HG03565 (cell line): ENCODE data around the gene EGLN1.
"Not testable (repeated sequence)": the region's sequence is repeated elsewhere in the genome, so short reads cannot be mapped to it uniquely, and the experiment has no call there.

Experiments
- ATAC-seq: cut with Tn5 transposase; IDR thresholded peaks from one replicate; pipeline ENCODE4 v1.9.1; 2021; ENCODE audit warnings: mild to moderate bottlenecking, moderate library complexity; ENCODE audit not compliant: unreplicated experiment

Gene EGLN1

GRCh38 chr1:231421971-231422797 is at the start of gene EGLN1:
EGLN1 (minus strand) TSS chr1:231422287; CDS start chr1:231421888, 399 bp downstream.
- ATAC-seq: peak; percentile 60

DNA sequence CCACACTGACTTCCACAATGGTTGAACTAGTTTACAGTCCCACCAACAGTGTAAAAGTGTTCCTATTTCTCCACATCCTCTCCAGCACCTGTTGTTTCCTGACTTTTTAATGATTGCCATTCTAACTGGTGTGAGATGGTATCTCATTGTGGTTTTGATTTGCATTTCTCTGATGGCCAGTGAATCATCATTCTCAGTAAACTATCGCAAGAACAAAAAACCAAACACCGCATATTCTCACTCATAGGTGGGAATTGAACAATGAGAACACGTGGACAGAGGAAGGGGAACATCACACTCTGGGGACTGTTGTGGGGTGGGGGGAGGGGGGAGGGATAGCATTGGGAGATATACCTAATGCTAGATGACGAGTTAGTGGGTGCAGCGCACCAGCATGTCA is 49.4 kb upstream of the EGLN1 start:
- ATAC-seq: not testable (repeated sequence)

DNA sequence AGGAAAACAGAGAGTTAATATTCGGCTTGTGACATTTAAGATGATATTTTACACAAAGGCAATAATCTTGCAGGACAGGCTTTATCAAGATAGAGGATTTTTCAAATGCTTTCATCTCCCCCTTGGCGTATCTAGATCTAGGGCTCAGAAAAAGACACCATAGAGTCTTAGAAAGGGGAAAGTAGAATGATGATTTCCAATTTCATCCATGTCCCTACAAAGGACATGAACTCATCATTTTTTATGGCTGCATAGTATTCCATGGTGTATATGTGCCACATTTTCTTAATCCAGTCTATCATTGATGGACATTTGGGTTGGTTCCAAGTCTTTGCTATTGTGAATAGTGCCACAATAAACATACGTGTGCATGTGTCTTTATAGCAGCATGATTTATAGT is 48.9 kb upstream of the EGLN1 start:
- ATAC-seq: not testable (repeated sequence)

- no peak for ATAC-seq
These were observed 45.9 kb upstream of the EGLN1 start for GRCh38 chr1:231467986-231468385.

GRCh38 chr1:231465051-231465450 is 43.0 kb upstream of the EGLN1 start:
- no peak for ATAC-seq

DNA sequence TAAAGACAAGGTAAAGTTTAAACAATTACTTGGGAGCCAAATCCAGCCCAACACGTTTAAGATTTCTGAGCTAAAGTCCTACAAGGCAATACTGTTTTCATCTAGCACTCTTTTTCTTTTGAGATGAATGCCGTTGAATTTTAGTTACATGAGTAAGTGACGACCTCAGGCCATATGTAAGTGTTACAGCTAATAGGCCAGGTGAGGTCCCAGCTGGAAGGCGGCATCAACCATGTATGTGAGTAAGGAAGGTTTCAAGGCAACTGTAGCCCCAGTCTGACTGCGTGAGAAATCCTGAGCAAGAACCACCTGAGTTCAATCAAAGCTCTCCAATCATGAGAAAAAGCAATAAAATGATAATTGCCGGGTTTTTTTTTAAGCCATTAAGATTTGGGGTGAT is 41.5 kb upstream of the EGLN1 start:
- no peak for ATAC-seq

DNA sequence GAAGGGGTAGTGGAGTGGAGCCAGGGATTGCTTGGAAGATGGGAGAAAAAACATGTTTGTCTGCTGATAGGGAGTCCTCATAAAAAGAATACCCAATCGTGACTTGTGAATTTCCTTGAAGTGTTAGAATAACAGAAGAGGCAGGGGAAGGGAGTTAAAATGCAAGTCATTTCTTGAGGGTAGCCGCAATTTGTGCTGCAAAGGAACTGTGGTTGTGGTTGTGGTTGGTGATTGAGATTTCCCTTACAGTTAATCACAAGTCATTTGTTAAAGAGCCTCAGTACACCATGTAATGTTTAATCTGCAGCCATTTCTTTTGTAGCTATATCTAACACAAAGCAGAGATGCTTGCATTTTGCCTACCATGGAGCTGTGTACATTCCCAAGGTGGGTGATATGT is 38.5 kb upstream of the EGLN1 start:
- ATAC-seq: peak; percentile 53

GRCh38 chr1:231459438-231459837 is 37.4 kb upstream of the EGLN1 start:
- not testable (repeated sequence) for ATAC-seq

GRCh38 chr1:231457956-231458355 is 35.9 kb upstream of the EGLN1 start:
- ATAC-seq: not testable (repeated sequence)

DNA sequence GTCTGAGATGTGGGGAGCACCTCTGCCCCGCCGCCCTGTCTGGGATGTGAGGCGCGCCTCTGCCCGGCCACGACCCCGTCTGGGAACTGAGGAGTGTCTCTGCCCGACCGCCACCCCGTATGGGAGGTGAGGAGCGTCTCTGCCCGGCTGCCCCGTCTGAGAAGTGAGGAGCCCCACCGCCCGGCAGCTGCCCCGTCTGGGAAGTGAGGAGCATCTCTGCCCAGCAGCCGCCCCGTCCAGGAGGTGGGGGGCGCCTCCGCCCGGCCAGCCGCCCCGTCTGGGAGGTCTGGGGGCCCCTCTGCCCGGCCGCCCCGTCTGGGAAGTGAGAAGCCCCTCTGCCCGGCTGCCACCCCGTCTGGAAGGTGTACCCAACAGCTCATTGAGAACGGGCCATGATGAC is 32.0 kb upstream of the EGLN1 start:
- ATAC-seq: not testable (repeated sequence)

GRCh38 chr1:231446138-231446537 is 24.1 kb upstream of the EGLN1 start:
- ATAC-seq: no peak

GRCh38 chr1:231444059-231444458 is 22.0 kb upstream of the EGLN1 start:
- ATAC-seq: no peak

DNA sequence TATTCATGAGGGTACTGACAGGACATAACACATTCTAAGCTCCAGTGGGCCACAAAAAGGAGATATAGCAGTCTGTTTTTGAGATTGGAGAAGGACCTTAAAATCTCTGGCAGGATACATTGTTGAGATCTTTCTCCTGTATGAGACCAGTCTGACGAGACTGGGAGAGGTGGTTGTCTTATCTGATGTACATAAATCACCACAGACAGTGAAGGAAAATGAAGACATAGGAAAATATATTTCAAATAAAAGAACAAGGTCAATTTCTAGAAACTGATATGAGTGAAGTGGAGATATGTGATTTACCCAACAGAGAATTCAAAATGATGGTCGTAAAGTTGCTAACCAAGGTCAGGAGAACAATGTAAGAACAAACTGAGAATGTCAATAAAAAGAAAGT is 21.3 kb upstream of the EGLN1 start:
- ATAC-seq: no peak

DNA sequence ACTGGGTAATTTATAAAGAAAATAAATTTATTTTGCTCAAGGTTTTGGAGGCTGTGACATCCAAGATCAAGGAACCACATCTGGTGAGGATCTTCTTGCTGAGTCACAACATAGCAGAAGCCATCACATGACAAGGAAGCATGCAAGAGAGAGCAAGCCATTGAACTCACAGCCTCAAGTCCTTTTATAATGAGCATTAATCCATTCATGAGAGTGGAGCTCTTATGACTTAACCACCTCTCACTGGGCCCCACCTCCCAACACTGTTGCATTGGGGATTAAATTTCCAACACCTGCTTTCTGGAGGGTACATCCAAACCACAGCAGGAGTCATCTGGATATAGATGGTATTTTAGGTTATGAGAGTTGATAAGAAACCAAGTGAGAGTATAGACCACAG is 20.6 kb upstream of the EGLN1 start:
- ATAC-seq: no peak

DNA sequence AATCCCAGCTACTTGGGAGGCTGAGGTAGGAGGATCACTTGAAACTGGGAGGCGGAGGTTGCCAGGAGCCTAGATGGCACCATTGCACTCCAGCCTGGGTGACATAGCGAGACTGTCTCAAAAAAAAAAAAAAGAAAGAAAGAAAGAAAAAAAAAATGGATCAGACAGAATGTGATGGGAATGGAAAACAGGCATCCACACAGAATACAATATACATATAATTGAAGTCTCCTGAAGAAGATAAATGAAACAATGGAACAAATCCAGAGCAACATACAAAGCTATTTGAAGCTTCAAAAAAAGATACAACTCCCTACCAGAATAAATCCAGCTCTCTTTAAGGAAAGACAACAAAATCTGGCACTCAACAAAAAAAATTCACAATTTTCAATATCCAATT is 10.9 kb upstream of the EGLN1 start:
- no peak for ATAC-seq

- ATAC-seq: no peak
These were observed 9.8 kb upstream of the EGLN1 start for GRCh38 chr1:231431665-231432415.

GRCh38 chr1:231430678-231431352 is 8.7 kb upstream of the EGLN1 start:
- not testable (repeated sequence) for ATAC-seq

DNA sequence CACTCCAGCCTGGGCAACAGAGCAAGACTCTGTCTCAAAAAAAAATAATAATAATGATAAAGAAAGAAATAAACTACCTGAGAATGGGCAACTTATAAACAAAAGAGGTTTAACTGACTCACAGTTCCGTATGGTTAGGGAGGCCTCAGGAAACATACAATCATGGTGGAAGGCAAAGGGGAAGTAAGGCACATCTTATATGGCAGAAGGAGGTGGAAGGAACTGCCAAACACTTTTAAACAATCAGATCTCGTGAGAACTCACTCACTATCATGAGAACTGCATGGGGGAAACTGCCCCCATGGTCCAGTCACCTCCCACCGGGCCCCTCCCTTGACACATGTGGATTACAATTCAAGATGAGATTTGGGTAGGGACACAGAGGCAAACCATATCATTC is 6.3 kb upstream of the EGLN1 start:
- no peak for ATAC-seq

GRCh38 chr1:231424950-231425805 is 3.1 kb upstream of the EGLN1 start:
- ATAC-seq: no peak

DNA sequence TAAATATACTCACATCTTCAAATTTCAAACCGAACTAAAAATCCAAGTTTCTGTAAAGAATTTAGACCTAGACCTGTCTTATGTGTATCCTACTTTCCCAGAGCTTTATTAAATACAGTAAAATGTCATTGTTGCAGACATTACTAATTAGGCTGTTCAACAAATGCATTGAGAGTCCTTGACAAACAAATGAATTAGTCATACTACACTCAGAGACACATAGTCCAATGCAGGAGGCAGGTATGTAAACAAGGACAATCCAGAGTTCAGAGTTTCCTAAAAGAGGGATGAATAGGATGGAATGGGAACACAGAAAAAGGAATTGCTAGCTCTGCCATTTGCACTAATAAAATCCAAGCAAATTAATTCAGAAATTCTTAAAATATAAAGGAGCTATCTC is 1.6 kb upstream of the EGLN1 start:
- no peak for ATAC-seq
